Peyer's patch (tissue), 4 donors: ENCODE data around the gene EFCAB10. TPM values are rescaled to one million over a fixed set of nuclear protein-coding genes. Genes with fewer than 3 reads are reported as not detected.

Source experiments
- DNase-seq, 3 donors: peaks; one replicate each; pipeline ENCODE4 v3.0.0-alpha.2; 2017 to 2019
- H3K27ac ChIP-seq, 4 donors: fragments of 200-600 bp; sonication (generic); one replicate each; pipeline ENCODE4 v1.5.1; 2016 to 2019
- H3K27me3 ChIP-seq, 2 donors: fragments of 200-600 bp; sonication (generic); one replicate each; pipeline ENCODE4 v1.5.1; 2019
- H3K36me3 ChIP-seq, 3 donors: fragments of 200-600 bp; sonication (generic); one replicate each; pipeline ENCODE4 v1.5.1; 2016 to 2019
- H3K4me1 ChIP-seq, 4 donors: fragments of 200-600 bp; sonication (generic); one replicate each; pipeline ENCODE4 v1.5.1; 2016 to 2019
- H3K4me3 ChIP-seq, 4 donors: fragments of 200-600 bp; sonication (generic); 1 replicate in 3 of 4; 2 replicates in 1 of 4; pipeline ENCODE4 v1.5.1; 2016 to 2019; ENCODE audit warnings: mild to moderate bottlenecking in 1 of 4
- H3K9me3 ChIP-seq, 4 donors: fragments of 200-600 bp; sonication (generic); one replicate each; pipeline ENCODE4 v1.5.1; 2016 to 2019; ENCODE audit warnings: mild to moderate bottlenecking in 1 of 4
- CTCF ChIP-seq, 6 experiments: fragments of 450-650 bp in 4 of 6; fragments of 200-600 bp in 2 of 6; sonication (generic) in 1 of 6; IDR thresholded peaks; one replicate each; pipeline ENCODE4 v1.5.1; 2017 to 2019; ENCODE audit warnings: antibody characterized with exemption in 6 of 6, mild to moderate bottlenecking in 3 of 6, moderate library complexity in 1 of 6
- POLR2A ChIP-seq, 2 donors: fragments of 450-650 bp; IDR thresholded peaks; one replicate each; pipeline ENCODE4 v1.5.1; 2017; ENCODE audit warnings: antibody characterized with exemption in 2 of 2, mild to moderate bottlenecking in 2 of 2, moderate library complexity in 2 of 2
- total RNA-seq, 4 donors: library from RNA; depleted of rRNA; stranded (reverse); fragments of >200 nt; gene quantifications; one replicate each; pipeline ENCODE4 v1.1.0, GENCODE V29; 2016

The EFCAB10 gene
- total RNA-seq, 4 donors from 2014 or later, result not detected

- Histone ChIP-seq H3K27me3 (no peaks in the 10 kb centered on the region), H3K4me3 (no peak overlapping the region), H3K36me3 (peaks cover 0 to 35% (median 0%) of the 10 kb centered on the region in 3 donors), H3K4me1 (no peaks in the 10 kb centered on the region), H3K9me3 (no peaks in the 10 kb centered on the region), H3K27ac (no peak overlapping the region)
- DNase-seq, result no peak
- TF ChIP-seq POLR2A (IDR thresholded peaks at IDR 0.05), result no peak
- no peak for TF ChIP-seq CTCF (IDR thresholded peaks at IDR 0.05)
Observed at GRCh38 chr7:105621617-105622016, 40.3 kb upstream of the EFCAB10 start.

- H3K27me3 ChIP-seq, result no peaks in the 10 kb centered on the region
- H3K9me3 ChIP-seq, result no peaks in the 10 kb centered on the region
- DNase-seq, result no peak
- no peak overlapping the region for H3K4me3 ChIP-seq
- peaks cover 0 to 35% (median 0%) of the 10 kb centered on the region in 3 donors for H3K36me3 ChIP-seq
- no peak overlapping the region for H3K27ac ChIP-seq
- TF ChIP-seq POLR2A (IDR thresholded peaks at IDR 0.05), result no peak
- no peak for TF ChIP-seq CTCF (IDR thresholded peaks at IDR 0.05)
- H3K4me1 ChIP-seq, result no peaks in the 10 kb centered on the region
Observed at GRCh38 chr7:105621176-105621575, 39.9 kb upstream of the EFCAB10 start.

- Histone ChIP-seq H3K36me3 (peaks cover 0 to 46% (median 0%) of the 10 kb centered on the region in 3 donors), H3K4me1 (no peaks in the 10 kb centered on the region), H3K9me3 (no peaks in the 10 kb centered on the region), H3K27ac (no peak overlapping the region), H3K4me3 (no peak overlapping the region), H3K27me3 (no peaks in the 10 kb centered on the region)
- TF ChIP-seq POLR2A (IDR thresholded peaks at IDR 0.05), result no peak
- no peak for TF ChIP-seq CTCF (IDR thresholded peaks at IDR 0.05)
- no peak for DNase-seq
Observed at GRCh38 chr7:105619590-105619989, 38.3 kb upstream of the EFCAB10 start.

DNA sequence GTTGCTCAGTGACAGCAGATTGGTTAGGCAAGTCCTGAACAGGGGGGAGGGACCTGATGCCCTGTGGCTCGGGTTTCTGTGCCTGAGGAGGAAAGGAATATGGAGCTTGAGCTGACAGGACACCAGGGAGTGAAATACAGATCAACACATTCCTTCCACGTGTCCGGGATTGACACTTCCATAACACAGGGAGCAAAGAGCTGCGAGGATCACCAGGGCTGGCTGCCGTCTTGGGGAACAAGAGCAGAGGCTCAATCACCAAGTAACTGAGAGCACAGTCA, 36.7 kb upstream of the EFCAB10 start:
- no peak for DNase-seq
- no peak for TF ChIP-seq CTCF (IDR thresholded peaks at IDR 0.05)
- no peak for TF ChIP-seq POLR2A (IDR thresholded peaks at IDR 0.05)
- Histone ChIP-seq H3K9me3 (no peaks in the 10 kb centered on the region), H3K36me3 (peaks cover 0 to 46% (median 0%) of the 10 kb centered on the region in 3 donors), H3K4me3 (no peak overlapping the region), H3K4me1 (no peaks in the 10 kb centered on the region), H3K27me3 (no peaks in the 10 kb centered on the region), H3K27ac (no peak overlapping the region)

DNA sequence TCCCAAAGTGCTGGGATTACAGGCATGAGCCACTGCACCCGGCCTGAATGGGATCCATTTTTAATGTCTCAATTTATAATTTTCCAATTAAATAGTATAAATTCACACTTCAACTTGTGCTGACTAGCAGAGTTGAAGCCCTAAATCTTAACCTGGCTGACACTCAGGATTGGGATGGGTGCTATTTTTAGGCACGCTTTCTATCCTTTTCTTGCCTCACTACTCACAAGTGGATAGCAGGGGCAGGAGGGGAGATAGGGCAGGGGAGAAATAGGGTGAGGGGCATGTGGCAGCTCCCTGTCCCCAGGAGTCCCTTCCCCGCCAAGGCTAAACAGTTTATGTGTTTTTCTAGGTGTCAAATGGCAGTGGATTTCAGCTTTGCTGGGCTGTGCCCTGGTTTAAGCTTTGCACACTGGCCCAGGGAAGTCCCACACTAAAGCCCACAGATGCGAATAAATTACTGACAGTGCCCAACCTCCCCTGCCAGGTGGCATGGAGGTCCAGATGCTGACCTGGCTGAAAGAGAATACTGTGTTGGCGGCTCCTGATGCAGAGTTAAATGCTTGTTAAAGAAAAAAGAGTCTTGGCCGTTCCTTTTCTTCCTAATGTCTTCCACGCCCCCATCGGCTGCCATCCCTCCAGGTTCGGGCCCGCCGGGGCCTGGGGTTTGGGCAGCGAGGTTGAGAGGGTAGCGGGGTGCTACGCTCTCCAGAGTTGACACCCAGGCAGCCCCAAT, 36.2 kb upstream of the EFCAB10 start:
- Histone ChIP-seq H3K36me3 (peaks cover 0 to 45% (median 0%) of the 10 kb centered on the region in 3 donors), H3K27me3 (no peaks in the 10 kb centered on the region)
- no peak for TF ChIP-seq CTCF (IDR thresholded peaks at IDR 0.05)
- no peak for TF ChIP-seq POLR2A (IDR thresholded peaks at IDR 0.05)

More for the DNA sequence above, 36.2 kb upstream of the EFCAB10 start:
- no peak overlapping the region for H3K4me3 ChIP-seq
- no peak overlapping the region for H3K27ac ChIP-seq
- no peaks in the 10 kb centered on the region for H3K4me1 ChIP-seq
- DNase-seq, result no peak
- H3K9me3 ChIP-seq, result no peaks in the 10 kb centered on the region
